HG02759 (cell line): Measurements from ENCODE around the gene ASAP3.

Experiments used
- ATAC-seq: cut with Tn5 transposase; IDR thresholded peaks from one replicate; pipeline ENCODE4 v1.9.1; 2021; ENCODE audit warnings: mild to moderate bottlenecking, moderate library complexity; ENCODE audit not compliant: unreplicated experiment

The ASAP3 gene

DNA sequence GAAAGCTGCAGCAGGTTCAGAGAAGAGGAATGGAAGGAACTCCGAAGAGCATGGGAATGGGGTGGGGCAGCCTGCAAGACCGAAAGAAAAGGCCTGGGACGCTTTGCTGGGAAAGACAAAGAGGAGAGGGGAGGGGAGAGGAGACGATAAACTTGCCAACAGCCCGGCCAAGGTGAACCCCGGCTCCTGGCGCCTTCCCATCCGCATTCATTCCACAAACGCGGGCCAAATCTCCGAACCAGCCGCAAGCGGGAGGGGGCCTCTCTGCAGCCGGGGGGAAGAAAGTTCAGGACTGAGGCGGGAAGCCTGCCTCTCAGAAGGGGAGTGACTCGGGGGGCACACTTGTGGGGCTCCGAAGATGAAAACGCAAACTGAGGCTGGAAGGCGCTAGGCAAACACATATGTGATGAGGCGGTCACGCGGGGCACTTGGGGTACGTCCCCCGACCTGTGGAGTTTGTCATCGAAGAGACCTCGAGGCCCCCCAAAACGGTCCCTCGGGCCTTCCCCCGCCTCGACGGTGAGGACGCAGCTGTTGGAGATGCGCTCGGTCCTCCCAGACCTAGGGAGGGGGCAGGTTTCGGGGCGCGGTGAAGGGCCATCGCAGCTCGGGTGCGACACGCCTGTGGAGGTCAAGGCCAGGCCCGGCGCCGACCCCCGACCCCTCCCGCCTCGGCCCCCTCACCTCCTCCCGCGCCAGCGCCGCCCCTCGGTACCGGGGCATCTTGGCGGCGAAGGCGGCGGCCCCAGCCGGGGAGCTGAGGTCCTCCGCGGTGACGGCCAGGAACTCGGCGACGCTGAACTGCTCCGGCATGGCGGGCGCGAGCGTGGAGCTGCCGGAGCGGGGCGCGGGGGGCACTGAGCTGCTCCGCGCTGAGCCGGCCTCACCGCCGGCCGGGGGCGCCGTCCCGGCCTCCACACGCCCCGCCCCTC, at the start of gene ASAP3:
TSS of gene ASAP3 (minus strand) at position 859 of the 932 bp plus-strand sequence. CDS start at position 813, 46 bp downstream.
- ATAC-seq = no peak

- ATAC-seq = no peak
Measured at GRCh38 chr1:23533246-23534023, 49.5 kb upstream of the ASAP3 start.

DNA sequence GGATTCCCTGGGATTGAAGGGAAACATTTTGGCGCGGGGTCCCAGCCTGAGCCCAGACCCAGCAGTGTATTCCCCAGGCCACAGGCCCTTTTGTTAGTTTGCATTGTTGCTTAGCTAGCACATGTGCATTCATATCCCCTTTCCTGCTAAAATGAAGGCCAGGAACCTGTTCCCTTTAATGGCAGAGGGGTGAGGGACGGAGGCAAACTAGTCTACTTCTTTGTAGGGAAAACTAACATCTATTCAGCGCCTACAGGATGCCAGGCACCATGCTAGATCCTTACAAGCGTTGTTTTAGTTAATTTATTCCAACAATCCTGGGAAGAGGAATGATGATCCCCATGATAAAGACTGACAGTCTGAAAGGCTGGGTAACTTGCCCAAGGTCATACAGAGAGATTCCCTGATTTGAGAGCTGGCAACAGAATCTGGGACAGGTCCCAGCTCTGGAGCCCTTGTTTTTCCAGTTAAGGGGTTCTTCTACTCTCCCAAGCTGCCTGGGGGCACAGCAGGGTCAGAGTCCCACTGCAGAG, 47.6 kb upstream of the ASAP3 start:
- no peak for ATAC-seq

DNA sequence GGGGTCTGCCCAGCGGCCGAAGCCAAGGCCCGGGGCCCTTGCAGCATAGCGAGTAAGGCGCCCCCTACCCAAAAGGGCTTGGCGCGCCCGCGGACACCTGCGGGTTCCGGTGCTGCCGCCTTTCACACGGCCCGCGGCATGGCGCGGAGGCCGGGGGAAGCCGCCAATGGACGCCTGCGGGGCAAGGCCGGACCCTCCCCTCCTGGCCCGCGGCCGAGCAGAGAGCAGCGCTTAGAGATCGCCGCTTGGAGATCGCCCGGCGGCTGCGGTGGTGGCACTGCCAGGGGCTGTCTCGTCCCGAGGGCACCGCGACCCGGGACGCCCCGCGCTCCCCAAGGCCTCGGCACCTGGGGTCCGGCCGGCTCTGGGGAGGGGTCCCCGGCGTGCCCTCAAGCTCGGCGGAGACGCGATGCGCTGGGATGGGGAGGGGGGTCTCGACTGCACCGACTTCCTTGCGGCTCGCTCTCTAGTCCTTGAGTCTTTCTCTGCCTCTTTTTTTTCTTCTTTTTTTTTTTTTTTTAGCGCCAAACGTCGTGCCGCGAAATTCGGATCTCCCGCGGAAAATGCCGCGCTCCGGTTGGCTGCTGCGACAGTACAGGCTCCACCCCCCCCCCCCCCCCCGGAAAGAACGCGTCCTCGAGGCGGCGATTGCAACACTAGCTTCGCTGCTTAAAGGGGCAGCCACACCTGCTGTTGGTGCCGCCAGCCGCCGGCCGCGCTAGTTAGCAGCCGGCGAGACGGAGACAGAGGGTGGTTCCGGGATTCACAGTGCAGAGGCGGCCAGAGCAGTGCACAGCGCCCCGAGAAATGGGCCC, 47.0 kb upstream of the ASAP3 start, which contains the start of gene E2F2:
TSS of gene E2F2 (minus strand) at position 487 of the 815 bp plus-strand sequence. CDS start at position 47, 440 bp downstream.
- ATAC-seq = peak; percentile 54

DNA sequence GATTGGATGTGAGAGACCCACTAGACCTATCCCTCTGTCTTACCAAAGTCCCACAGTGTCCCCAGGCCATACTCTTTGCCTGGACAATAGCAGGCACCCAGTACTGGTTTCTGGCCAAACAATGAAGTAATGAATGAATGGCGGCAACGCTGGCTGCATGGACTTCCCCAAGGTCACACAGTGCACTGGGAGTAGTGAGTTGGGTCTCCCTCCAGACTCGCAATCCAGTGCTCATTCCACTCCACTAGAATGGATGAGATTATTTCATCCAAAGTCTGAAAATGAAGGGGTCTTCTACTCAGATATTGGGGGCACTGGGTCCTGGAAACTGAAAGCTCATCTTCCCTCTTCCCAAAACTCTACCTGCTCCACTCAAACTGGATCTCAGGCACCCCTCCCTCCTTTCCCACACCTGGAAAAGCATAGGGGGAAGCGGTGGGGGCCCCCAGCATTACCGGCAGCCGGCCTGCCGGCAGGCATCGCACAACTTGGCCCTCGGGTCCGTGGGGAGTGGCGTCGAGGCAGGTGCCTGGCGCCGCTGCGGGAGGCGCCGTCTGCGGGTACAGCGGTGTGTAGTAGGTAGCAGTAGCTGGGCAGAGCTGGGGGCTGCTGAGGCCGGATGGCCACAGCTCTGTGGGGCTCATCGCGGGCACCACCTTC, 46.2 kb upstream of the ASAP3 start:
- no peak for ATAC-seq

DNA sequence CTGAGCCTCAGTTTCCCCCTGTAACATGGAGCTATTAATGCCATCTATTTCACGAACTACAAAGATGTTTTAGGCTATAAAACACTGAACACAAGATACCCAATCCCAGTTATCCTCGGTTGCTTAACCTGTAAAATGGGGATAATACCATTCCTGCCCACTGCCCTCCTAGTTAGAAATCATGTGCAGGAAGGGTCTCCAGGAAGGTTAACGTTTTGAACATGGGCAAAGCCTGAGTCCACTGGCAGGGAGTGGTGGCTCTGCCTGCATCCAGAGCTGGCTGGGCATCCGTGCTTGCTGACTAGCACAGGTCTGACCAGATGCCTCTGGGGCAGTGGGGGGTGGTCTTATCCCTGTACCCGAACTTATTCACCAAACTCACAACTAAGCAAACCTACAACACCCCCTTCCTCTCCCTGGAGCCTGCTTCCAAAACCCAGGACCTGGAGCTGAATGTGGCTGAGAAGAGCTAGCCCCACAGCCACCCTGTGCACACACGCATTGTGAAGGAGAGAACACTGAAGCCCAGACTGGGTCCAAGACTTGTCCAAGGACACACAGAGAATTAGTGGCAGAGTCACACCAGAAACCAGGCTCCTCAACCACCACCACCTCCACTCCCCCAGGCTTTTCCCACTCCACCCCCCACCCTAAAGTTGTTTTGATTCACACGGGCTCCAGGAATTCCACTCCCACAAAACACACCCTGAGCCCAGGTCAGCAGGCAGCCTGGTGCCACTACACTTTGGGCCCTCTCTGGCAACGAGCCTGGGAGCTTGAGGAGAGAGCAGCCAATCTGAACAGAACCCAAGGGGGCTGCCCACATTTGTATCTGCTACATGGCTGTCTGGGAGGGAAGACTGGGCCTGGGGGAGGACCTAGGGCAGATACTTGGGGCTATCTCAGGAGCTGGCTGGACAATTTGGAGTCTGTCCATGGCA, 45.4 kb upstream of the ASAP3 start:
- ATAC-seq = no peak

GRCh38 chr1:23528250-23528978, 44.4 kb upstream of the ASAP3 start:
- ATAC-seq = peak; percentile 42

DNA sequence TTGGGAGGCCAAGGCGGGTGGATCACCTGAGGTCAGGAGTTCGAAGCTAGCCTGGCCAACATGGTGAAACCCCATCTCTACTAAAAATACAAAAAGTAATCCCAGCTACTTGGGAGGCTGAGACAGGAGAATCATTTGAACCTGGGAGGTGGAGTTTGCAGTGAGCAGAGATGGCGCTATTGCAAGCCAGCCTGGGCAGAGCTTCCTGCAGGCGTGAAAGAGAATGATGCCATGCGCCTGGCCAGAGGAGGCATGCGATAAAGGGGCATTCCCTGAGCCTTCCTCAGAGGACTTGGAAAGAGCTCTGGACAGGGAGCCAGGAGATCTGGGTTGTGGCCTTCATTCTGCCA, 43.9 kb upstream of the ASAP3 start:
- ATAC-seq = no peak

GRCh38 chr1:23527366-23527765, 43.4 kb upstream of the ASAP3 start:
- ATAC-seq = no peak

DNA sequence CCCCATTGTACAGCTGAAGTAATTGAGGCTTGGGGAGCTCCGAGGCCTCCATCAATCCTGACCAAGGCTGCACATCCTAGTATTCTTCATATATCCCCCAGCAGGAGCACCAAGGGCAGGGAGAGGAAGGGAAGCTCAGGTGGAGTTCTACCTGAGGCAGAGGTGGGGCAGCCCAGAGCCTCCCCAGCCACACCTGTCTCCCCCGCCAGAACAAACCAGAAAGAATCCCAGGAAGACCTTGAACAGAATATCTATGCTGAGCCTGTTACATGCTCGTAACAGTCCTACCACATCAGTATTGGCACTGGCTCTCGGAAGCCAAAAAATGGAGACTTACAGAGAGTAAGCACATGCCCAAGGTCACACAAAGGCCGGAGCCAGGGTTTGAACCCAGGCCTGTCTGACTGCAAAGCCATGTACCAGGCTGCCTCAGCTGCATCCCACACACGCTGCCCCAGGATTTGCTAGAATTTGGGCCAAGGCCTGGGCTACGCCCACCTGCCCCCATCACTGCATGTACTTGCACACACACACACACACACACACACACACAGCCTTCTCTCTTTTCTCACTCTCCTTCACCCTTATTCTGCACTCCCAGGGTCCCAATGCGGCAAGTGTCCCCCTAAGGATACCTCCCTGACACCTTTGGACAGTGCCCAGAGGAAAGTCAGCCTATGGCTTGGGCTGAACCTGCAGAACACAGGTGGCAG, 42.5 kb upstream of the ASAP3 start:
- no peak for ATAC-seq

GRCh38 chr1:23525558-23526250, 41.7 kb upstream of the ASAP3 start:
- ATAC-seq = no peak

DNA sequence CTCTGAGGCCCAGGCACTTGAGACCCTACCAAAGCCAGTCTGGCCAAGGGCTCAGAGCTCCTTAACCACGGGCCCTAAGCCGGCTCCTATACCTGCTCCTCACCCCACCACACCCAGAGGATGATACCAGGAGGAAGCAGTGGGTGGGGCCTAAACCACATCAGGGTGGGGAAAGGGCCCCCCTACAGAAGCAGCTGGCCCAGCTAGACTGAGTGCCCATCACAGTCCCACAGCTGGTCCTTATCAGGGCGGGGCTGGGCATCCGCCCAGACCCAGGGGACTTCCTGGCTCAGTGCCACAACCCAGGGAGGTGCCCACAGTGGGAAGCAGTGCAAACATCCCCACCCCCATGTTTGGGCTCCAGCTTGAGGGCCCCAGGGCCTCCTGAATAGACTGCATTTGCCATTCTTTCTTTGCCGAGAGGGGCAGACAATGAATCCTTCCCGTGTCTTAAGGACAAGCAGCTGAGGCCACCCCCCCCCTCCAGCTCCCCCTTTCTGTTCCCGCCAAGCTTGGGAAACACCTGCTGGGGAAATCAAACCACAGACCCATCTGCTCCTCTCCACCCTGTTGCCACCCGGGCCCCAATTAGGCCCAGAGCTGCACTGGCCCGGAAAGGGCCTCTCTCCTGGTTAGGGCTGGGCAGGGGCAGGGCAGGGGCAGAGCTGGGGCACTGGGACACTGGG, 40.9 kb upstream of the ASAP3 start:
- ATAC-seq = no peak

- ATAC-seq = no peak
Measured at GRCh38 chr1:23524163-23524562, 40.2 kb upstream of the ASAP3 start.

GRCh38 chr1:23522244-23522982, 38.4 kb upstream of the ASAP3 start:
- ATAC-seq = no peak

DNA sequence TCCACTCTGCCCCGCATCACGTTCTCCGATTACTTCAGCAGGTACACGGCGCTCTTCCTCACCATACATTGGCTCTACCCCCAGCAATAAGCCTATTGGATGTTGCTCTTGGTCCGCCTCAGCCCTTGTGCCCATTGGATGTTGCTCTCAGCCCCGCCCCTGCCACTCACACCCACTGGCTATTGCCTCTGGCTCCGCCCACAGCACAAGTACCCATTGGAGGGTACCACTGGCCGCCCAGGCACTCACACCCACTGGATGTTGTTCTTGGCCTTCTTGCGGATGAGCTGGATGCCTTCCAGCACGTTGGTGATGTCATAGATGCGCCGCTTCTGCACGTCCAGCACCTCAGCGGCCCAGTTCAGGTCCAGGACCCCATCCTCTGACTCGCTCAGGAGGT, 37.6 kb upstream of the ASAP3 start:
- no peak for ATAC-seq

DNA sequence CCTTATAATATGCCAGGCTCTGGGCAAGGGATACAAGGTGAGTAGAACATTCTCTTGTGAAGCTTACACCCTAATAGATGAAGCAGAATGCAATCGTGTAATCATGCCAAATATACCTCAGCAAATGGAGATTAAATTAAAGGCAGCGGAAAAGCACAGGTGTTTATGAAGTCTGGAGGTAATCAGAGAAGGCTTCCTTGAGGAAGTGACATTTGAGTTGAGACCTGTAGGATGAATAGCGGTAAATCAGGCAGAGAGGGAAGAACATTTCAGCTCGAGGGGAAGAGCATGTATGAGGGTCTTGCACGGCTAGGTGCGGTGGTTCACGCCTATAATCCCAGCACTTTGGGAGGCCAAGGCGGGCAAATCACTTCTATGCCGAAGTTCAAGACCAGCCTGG, 33.6 kb upstream of the ASAP3 start:
- no peak for ATAC-seq
